Activated CD4-positive, alpha-beta T cell treated with anti-CD3 and anti-CD28 coated beads, Interleukin-2, amount 10 ng/mL, durations not matched to agents 24 days and 14 days (primary cell): ENCODE results near the gene TRIO. TPM values are rescaled to one million over a fixed set of nuclear protein-coding genes. Genes with fewer than 3 reads are reported as not detected.

Experiments used
- DNase-seq: peaks from one replicate; pipeline ENCODE4 v3.0.0; 2022
- H3K27ac Mint-ChIP-seq: one replicate; pipeline ENCODE4 v1.8.0; 2022; ENCODE audit warnings: mild to moderate bottlenecking, mixed read lengths
- H3K27me3 Mint-ChIP-seq: one replicate; pipeline ENCODE4 v1.8.0; 2022; ENCODE audit warnings: mixed read lengths
- H3K36me3 Mint-ChIP-seq: one replicate; pipeline ENCODE4 v1.8.0; 2022; ENCODE audit warnings: low read depth, mild to moderate bottlenecking, mixed read lengths
- H3K4me1 Mint-ChIP-seq: one replicate; pipeline ENCODE4 v1.8.0; 2021; ENCODE audit warnings: mixed read lengths
- H3K4me3 Mint-ChIP-seq: one replicate; pipeline ENCODE4 v1.8.0; 2022; ENCODE audit warnings: mild to moderate bottlenecking, moderate library complexity, mixed read lengths
- H3K9me3 Mint-ChIP-seq: one replicate; pipeline ENCODE4 v1.8.0; 2021; ENCODE audit warnings: mixed read lengths
- intact Hi-C: fragments of 100-400 bp; cut with micrococcal nuclease; formaldehyde crosslinking; loops from one replicate; pipeline ENCODE4 v1.15.1; 2023
- total RNA-seq: library from RNA; stranded (reverse); gene quantifications from 2 replicates; pipeline ENCODE4 v1.2.3, GENCODE V29; 2022

TRIO gene
- total RNA-seq, 1 donor from 2014 or later, result 14.0 TPM

- Mint-ChIP-seq H3K27me3 (no peaks in the 10 kb centered on the region), H3K36me3 (no peaks in the 10 kb centered on the region), H3K27ac (no peak overlapping the region), H3K4me3 (no peak overlapping the region), H3K9me3 (no peaks in the 10 kb centered on the region), H3K4me1 (no peaks in the 10 kb centered on the region)
- DNase-seq, result no peak
- intact Hi-C loops, result no loop called here
These were observed 156.5 kb downstream of the TRIO start for GRCh38 chr5:14299666-14300065.

DNA sequence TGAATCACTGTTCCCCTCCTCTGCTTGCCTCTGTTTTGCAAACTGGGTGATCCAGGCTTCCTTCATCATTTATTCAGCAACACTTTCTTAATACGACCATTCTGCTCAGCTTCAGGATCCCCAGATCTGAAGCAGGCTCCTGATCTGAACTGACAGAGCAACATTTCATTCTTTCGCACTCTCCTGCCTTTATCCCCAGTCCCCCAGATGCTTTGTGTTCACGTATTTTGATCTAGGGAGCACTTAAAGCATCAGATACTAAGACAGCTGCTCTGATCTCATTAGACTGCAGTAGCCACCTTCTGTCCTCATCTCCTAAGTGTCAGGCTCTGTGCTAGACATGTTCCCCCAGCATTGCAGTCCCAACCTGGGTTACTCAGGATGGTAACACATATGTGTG, 158.0 kb downstream of the TRIO start:
- Mint-ChIP-seq H3K36me3 (no peaks in the 10 kb centered on the region), H3K27me3 (no peaks in the 10 kb centered on the region), H3K9me3 (no peaks in the 10 kb centered on the region), H3K27ac (no peak overlapping the region), H3K4me3 (no peak overlapping the region), H3K4me1 (no peaks in the 10 kb centered on the region)
- intact Hi-C loops, result no loop called here
- DNase-seq, result no peak

DNA sequence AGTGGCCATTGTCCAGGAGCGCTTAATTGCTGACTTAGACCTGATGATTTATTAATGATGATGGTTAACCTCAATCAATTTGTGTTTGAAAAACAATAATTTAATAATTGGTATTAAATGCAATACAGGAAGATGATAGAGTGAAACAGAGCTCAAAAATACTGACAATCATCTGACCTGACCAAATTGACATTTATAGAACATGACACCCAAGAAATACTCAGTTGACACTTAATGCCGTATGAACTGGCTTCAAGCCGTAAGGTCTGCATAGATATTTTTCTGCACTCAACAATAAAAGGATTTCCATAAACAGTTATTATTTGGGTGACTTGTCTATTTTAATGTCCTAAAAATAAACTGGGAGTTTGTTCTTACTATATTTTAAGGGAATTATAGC, 159.2 kb downstream of the TRIO start:
- Mint-ChIP-seq H3K4me3 (no peak overlapping the region), H3K4me1 (no peaks in the 10 kb centered on the region), H3K27ac (no peak overlapping the region), H3K9me3 (no peaks in the 10 kb centered on the region), H3K36me3 (no peaks in the 10 kb centered on the region), H3K27me3 (no peaks in the 10 kb centered on the region)
- DNase-seq, result no peak
- intact Hi-C loops, result no loop called here

DNA sequence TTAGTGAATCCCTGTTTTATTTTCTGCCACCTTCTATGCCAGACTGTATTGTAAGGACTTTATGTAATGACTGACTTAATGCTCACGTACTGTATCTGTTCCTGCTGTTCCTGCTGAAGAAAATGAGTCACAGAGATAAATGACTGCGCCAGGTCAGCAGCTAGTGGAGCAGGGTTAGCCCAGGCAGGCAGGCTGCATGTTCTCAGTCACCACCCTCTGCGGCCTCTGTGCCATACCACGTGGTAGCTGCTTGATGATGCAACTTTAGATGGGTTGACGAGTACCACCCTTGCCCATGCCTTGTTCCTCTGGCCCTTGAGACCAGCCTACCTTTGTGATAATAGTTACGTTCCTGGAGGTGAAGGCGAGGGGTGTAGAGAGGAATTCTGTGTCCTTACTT, 161.9 kb downstream of the TRIO start:
- peaks cover 6% of the 10 kb centered on the region for H3K9me3 Mint-ChIP-seq
- H3K36me3 Mint-ChIP-seq, result no peaks in the 10 kb centered on the region
- intact Hi-C loops, result no loop called here
- H3K4me1 Mint-ChIP-seq, result no peaks in the 10 kb centered on the region
- H3K27ac Mint-ChIP-seq, result no peak overlapping the region
- no peak for DNase-seq
- no peak overlapping the region for H3K4me3 Mint-ChIP-seq
- no peaks in the 10 kb centered on the region for H3K27me3 Mint-ChIP-seq

GRCh38 chr5:14306329-14306815, 163.2 kb downstream of the TRIO start:
- H3K4me3 Mint-ChIP-seq, result no peak overlapping the region

DNA sequence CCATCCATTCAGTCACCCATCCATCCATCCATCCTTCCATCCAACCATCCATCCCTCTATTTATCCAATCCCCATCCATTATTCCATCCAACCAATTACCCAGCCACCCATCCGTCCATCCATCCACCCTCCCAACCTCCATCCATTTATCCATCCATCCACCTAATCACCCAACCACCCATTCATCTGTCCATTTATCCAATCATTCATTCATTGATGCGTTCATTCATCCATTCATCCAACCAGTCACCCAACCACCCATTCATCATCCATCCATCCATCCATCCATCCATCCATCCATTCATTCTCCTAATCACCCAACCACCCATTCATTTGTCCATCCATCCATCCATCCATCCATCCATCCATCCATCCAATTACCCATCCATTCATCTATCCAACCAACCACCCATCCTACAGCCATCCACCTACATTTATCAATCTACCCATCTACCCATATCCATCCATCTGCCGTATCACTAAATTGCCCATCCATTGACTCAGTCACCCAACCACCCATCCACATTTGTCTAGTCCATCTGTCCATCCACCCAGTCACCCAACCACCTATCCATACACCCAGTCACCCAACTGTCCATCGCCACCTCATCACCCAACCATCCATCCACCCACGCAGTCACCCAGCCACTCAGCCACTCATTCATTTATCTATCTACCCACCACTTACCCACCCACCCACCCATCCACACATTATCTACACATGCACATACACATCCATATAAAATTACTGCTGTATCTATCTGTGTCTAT, 165.4 kb downstream of the TRIO start:
- no peak overlapping the region for H3K4me3 Mint-ChIP-seq
- no peak overlapping the region for H3K27ac Mint-ChIP-seq
- no peaks in the 10 kb centered on the region for H3K36me3 Mint-ChIP-seq
- intact Hi-C loops, result no loop called here
- H3K27me3 Mint-ChIP-seq, result no peaks in the 10 kb centered on the region
- peaks cover 6% of the 10 kb centered on the region for H3K9me3 Mint-ChIP-seq
- no peak for DNase-seq
- no peaks in the 10 kb centered on the region for H3K4me1 Mint-ChIP-seq

More at GRCh38 chr5:14306329-14306815, 163.2 kb downstream of the TRIO start:
- H3K27ac Mint-ChIP-seq, result no peak overlapping the region
- no peaks in the 10 kb centered on the region for H3K36me3 Mint-ChIP-seq
- no peak for DNase-seq
- peaks cover 6% of the 10 kb centered on the region for H3K9me3 Mint-ChIP-seq
- no peaks in the 10 kb centered on the region for H3K27me3 Mint-ChIP-seq
- no peaks in the 10 kb centered on the region for H3K4me1 Mint-ChIP-seq
- intact Hi-C loops, result no loop called here

DNA sequence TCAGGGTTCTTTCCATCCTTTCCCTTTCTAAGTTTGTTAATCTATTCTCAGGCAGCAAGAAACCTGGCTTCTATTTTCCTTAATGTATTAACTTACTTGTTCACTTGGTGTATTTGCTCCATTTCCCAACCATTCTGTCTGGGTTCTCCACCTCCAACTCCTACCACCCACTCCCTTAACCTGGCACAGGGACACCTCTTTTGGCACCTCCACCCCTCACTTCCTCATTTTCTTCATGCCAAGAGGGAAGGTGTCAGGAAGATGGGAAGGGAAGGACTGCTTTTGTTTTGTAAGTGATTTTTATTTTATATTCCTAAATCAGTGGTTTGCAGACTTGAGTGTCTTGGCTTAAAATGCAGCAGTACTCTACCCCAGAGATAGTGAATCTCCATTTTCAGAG, 166.1 kb downstream of the TRIO start:
- no peak for DNase-seq
- Mint-ChIP-seq H3K9me3 (peaks cover 6% of the 10 kb centered on the region), H3K4me3 (no peak overlapping the region), H3K36me3 (no peaks in the 10 kb centered on the region), H3K4me1 (no peaks in the 10 kb centered on the region), H3K27me3 (no peaks in the 10 kb centered on the region), H3K27ac (no peak overlapping the region)
- intact Hi-C loops, result no loop called here

GRCh38 chr5:14309878-14310531, 166.9 kb downstream of the TRIO start:
- no peaks in the 10 kb centered on the region for H3K36me3 Mint-ChIP-seq
- H3K27me3 Mint-ChIP-seq, result no peaks in the 10 kb centered on the region
- H3K27ac Mint-ChIP-seq, result no peak overlapping the region
- H3K4me1 Mint-ChIP-seq, result no peaks in the 10 kb centered on the region
- intact Hi-C loops, result no loop called here
- DNase-seq, result no peak
- H3K9me3 Mint-ChIP-seq, result peaks cover 6% of the 10 kb centered on the region
- no peak overlapping the region for H3K4me3 Mint-ChIP-seq

- no peaks in the 10 kb centered on the region for H3K27me3 Mint-ChIP-seq
- DNase-seq, result no peak
- H3K27ac Mint-ChIP-seq, result no peak overlapping the region
- intact Hi-C loops, result no loop called here
- H3K4me3 Mint-ChIP-seq, result no peak overlapping the region
- H3K4me1 Mint-ChIP-seq, result no peaks in the 10 kb centered on the region
- no peaks in the 10 kb centered on the region for H3K36me3 Mint-ChIP-seq
- peaks cover 6% of the 10 kb centered on the region for H3K9me3 Mint-ChIP-seq
These were observed 167.8 kb downstream of the TRIO start for GRCh38 chr5:14310901-14311300.

- intact Hi-C loops, result no loop called here
- no peaks in the 10 kb centered on the region for H3K4me1 Mint-ChIP-seq
- H3K27ac Mint-ChIP-seq, result no peak overlapping the region
These were observed 171.0 kb downstream of the TRIO start for GRCh38 chr5:14313986-14314690.

GRCh38 chr5:14316471-14316870, 173.3 kb downstream of the TRIO start:
- H3K9me3 Mint-ChIP-seq, result no peaks in the 10 kb centered on the region
- intact Hi-C loops, result no loop called here
- no peak for DNase-seq
- no peaks in the 10 kb centered on the region for H3K4me1 Mint-ChIP-seq
- no peak overlapping the region for H3K27ac Mint-ChIP-seq
- no peaks in the 10 kb centered on the region for H3K36me3 Mint-ChIP-seq
- no peak overlapping the region for H3K4me3 Mint-ChIP-seq
- H3K27me3 Mint-ChIP-seq, result no peaks in the 10 kb centered on the region

More at GRCh38 chr5:14313986-14314690, 171.0 kb downstream of the TRIO start:
- DNase-seq, result no peak
- H3K4me3 Mint-ChIP-seq, result no peak overlapping the region
- H3K9me3 Mint-ChIP-seq, result no peaks in the 10 kb centered on the region
- H3K36me3 Mint-ChIP-seq, result no peaks in the 10 kb centered on the region
- no peaks in the 10 kb centered on the region for H3K27me3 Mint-ChIP-seq

- no peak for DNase-seq
- Mint-ChIP-seq H3K4me1 (no peaks in the 10 kb centered on the region), H3K9me3 (no peaks in the 10 kb centered on the region), H3K4me3 (no peak overlapping the region), H3K27me3 (no peaks in the 10 kb centered on the region), H3K27ac (no peak overlapping the region), H3K36me3 (no peaks in the 10 kb centered on the region)
- intact Hi-C loops, result no loop called here
These were observed 176.0 kb downstream of the TRIO start for GRCh38 chr5:14319102-14319501.

- DNase-seq, result no peak
- Mint-ChIP-seq H3K27ac (no peak overlapping the region), H3K4me3 (no peak overlapping the region), H3K27me3 (no peaks in the 10 kb centered on the region), H3K9me3 (no peaks in the 10 kb centered on the region), H3K4me1 (no peaks in the 10 kb centered on the region), H3K36me3 (no peaks in the 10 kb centered on the region)
- intact Hi-C loops, result no loop called here
These were observed 178.8 kb downstream of the TRIO start for GRCh38 chr5:14321936-14322335.
